HepG2 (cell line): Measurements from ENCODE around the gene FAT2. TPM values are rescaled to one million over a fixed set of nuclear protein-coding genes. Genes with fewer than 3 reads are reported as not detected.

Experiments used
- ATAC-seq: fragments of 200-7000 bp; cut with Tn5 transposase; 3 replicates; pipeline ENCODE4 v1.9.1; 2020; ENCODE audit warnings: mild to moderate bottlenecking, moderate library complexity
- BruUV-seq: library from RNA; stranded (reverse); fragments of 400-500 nt; replicated peaks from 2 replicates; lab custom pipeline; 2021; lab: Mats Ljungman, UMichigan
- CTCF ChIA-PET: fragments of 300-600 bp; formaldehyde crosslinking; extraction: SDS; loops from one replicate; lab custom pipeline; 2021; ENCODE audit warnings: low total read pairs, inconsistent platforms, low intra/inter-chr PET ratio; lab: Yijun Ruan, JAX
- POLR2A ChIA-PET: fragments of 350-600 bp; sonication (Branson Sonifier 250); formaldehyde crosslinking; loops from one replicate; lab custom pipeline; 2020; ENCODE audit warnings: antibody characterized with exemption, inconsistent platforms; lab: Yijun Ruan, JAX
- DNase-seq: peaks from one replicate; pipeline ENCODE4 v3.0.0-alpha.2; 2015; ENCODE audit warnings: low spot score
- FAIRE-seq: peaks from 3 replicates; lab custom pipeline; 2011; peaks lifted over from hg19 to GRCh38; lab: Jason Lieb, UNC
- H2AFZ ChIP-seq: one replicate; pipeline ENCODE4 v1.6.1; 2011; ENCODE audit warnings: low read length, inconsistent platforms
- H3K27ac ChIP-seq: fragments of 300-600 bp; 3 replicates; pipeline ENCODE4 v1.8.0; 2011; ENCODE audit warnings: mixed run types, mild to moderate bottlenecking, mixed read lengths, low read length, inconsistent platforms; ENCODE audit not compliant: insufficient read depth; ENCODE audit errors: extremely low read length
- H3K27me3 ChIP-seq, 2 experiments: fragments of 200-600 bp in 1 of 2; 2 replicates in 1 of 2; 3 replicates in 1 of 2; pipeline versions ENCODE4 v1.6.0 to v1.8.0; 2011; ENCODE audit warnings: low read length in 2 of 2, mild to moderate bottlenecking in 2 of 2, moderate library complexity in 2 of 2, inconsistent platforms in 1 of 2; ENCODE audit not compliant: insufficient read depth in 2 of 2, control insufficient read depth in 1 of 2
- H3K36me3 ChIP-seq, 2 experiments: fragments of 200-600 bp in 1 of 2; replicated peaks in 1 of 2; 2 replicates in 1 of 2; 3 replicates in 1 of 2; pipeline versions ENCODE4 v1.5.1 to v1.8.0; 2011; ENCODE audit warnings: low read length in 2 of 2, inconsistent platforms in 1 of 2; ENCODE audit not compliant: insufficient read depth in 2 of 2, control insufficient read depth in 1 of 2
- H3K4me1 ChIP-seq: 2 replicates; pipeline ENCODE4 v1.5.1; 2012; ENCODE audit warnings: low read length, inconsistent platforms; ENCODE audit not compliant: insufficient read depth
- H3K4me2 ChIP-seq: 2 replicates; pipeline ENCODE4 v1.6.0; 2011; ENCODE audit warnings: low read depth, low read length, inconsistent platforms
- H3K4me3 ChIP-seq, 3 experiments: fragments of 200-600 bp in 1 of 3; sonication (generic), shearing (Covaris generic) in 1 of 3; replicated peaks in 1 of 3; 2 replicates each; pipeline ENCODE4 v1.5.1; 2011 to 2016; ENCODE audit warnings: low read length in 3 of 3, inconsistent platforms in 2 of 3, low read depth in 2 of 3, mild to moderate bottlenecking in 2 of 3, control low read depth in 1 of 3, mixed read lengths in 1 of 3; ENCODE audit not compliant: insufficient read depth in 1 of 3
- H3K79me2 ChIP-seq: one replicate; pipeline ENCODE4 v1.6.1; 2011; ENCODE audit warnings: low read length, inconsistent platforms; ENCODE audit not compliant: insufficient read depth
- H3K9ac ChIP-seq: 2 replicates; pipeline ENCODE4 v1.6.0; 2011; ENCODE audit warnings: mild to moderate bottlenecking, low read depth, low read length, inconsistent platforms; ENCODE audit not compliant: insufficient read depth
- H3K9me3 ChIP-seq: 2 replicates; pipeline ENCODE4 v1.5.1; 2012; ENCODE audit warnings: mild to moderate bottlenecking, low read length
- H4K20me1 ChIP-seq: 2 replicates; pipeline ENCODE4 v1.6.0; 2011; ENCODE audit warnings: inconsistent platforms, mild to moderate bottlenecking, low read length, moderate library complexity; ENCODE audit not compliant: insufficient read depth
- ISL2 ChIP-seq: sonication (generic); formaldehyde crosslinking; IDR thresholded peaks from 2 replicates; pipeline ENCODE4 v1.5.0; 2020; ENCODE audit warnings: missing genetic modification reagents
- MAFF ChIP-seq: IDR thresholded peaks from 2 replicates; pipeline ENCODE4 v1.6.1; 2011; ENCODE audit warnings: low read depth, low read length, improper control_type of control experiment
- MAFK ChIP-seq, 2 experiments: IDR thresholded peaks in 1 of 2; conservative IDR thresholded peaks in 1 of 2; 2 replicates each; pipeline ENCODE4 v1.6.1; 2011; ENCODE audit warnings: improper control_type of control experiment in 2 of 2, low read length in 2 of 2
- ZNF121 ChIP-seq: sonication (generic); formaldehyde crosslinking; IDR thresholded peaks from 2 replicates; pipeline ENCODE4 v1.5.0; 2020; ENCODE audit warnings: mild to moderate bottlenecking, missing genetic modification reagents
- ZNF567 ChIP-seq: sonication (generic); formaldehyde crosslinking; IDR thresholded peaks from 2 replicates; pipeline ENCODE4 v1.8.1; 2023; ENCODE audit warnings: mild to moderate bottlenecking, missing genetic modification reagents, borderline replicate concordance
- ZNF83 ChIP-seq: sonication (generic); formaldehyde crosslinking; IDR thresholded peaks from 2 replicates; pipeline ENCODE4 v1.4.0; 2020; ENCODE audit warnings: missing genetic modification reagents, mild to moderate bottlenecking, borderline replicate concordance
- WGBS: methylation state at CpG from one replicate; pipeline ENCODE4 v1.1.6; 2017; ENCODE audit warnings: low lambda C conversion rate; 5-methylcytosine and 5-hydroxymethylcytosine counted together
- in situ Hi-C: cut with HindIII; loops from 2 replicates; pipeline ENCODE4 v1.10.0; 2017; ENCODE audit warnings: low pct_unique_long_range_greater_than_20kb; ENCODE audit not compliant: extremely low pct_ligation_motif_present
- intact Hi-C: fragments of 100-400 bp; cut with micrococcal nuclease; formaldehyde crosslinking; loops from one replicate; pipeline ENCODE4 v1.10.0; 2022; ENCODE audit not compliant: unreplicated experiment
- polyA plus RNA-seq, 8 experiments: library from polyadenylated mRNA; depleted of rRNA in 3 of 8; stranded (reverse) in 7 of 8; unstranded in 1 of 8; fragments of >200 nt; fragmentation: Illumina TruSeq in 4 of 8; extraction: Trizol in 4 of 8; gene quantifications; 2 replicates each; pipeline versions ENCODE4 v1.2.1 to v1.2.3, GENCODE V29; 2011 to 2016; ENCODE audit warnings: low read depth in 4 of 8, missing spikeins in 1 of 8, mixed read lengths in 1 of 8; ENCODE audit not compliant: insufficient read depth in 1 of 8
- total RNA-seq, 5 experiments: library from RNA; depleted of rRNA; stranded (reverse); fragments of >200 nt; fragmentation: Illumina TruSeq; extraction: Trizol; gene quantifications; 2 replicates each; pipeline ENCODE4 v1.2.3, GENCODE V29; 2016; ENCODE audit warnings: low read depth in 1 of 5
- TF ChIP-seq, protein P1 (sequence below): sonication (generic); formaldehyde crosslinking; IDR thresholded peaks from 2 replicates; pipeline ENCODE4 v1.4.0; 2020; ENCODE audit warnings: missing genetic modification reagents

Gene FAT2
- total and polyA plus RNA-seq, 2 of the 13 experiments (the other 11 are each of a cell fraction or from before 2014, with no cell fraction given): not detected

- Histone ChIP-seq H4K20me1 (no peaks in the 10 kb centered on the region), H3K4me3 (no peak overlapping the region), H3K27ac (no peak overlapping the region), H3K9ac (no peak overlapping the region), H3K79me2 (no peaks in the 10 kb centered on the region), H3K4me2 (no peak overlapping the region), H3K9me3 (no peaks in the 10 kb centered on the region), H3K4me1 (no peaks in the 10 kb centered on the region), H2AFZ (no peak overlapping the region), H3K36me3 (no peaks in the 10 kb centered on the region), H3K27me3 (peaks cover 1 to 14% of the 10 kb centered on the region in 2 experiments; a peak in 4 of 5 replicates)
- 75% methylated on average over 3 of the region's 3 CpGs for WGBS
- CTCF ChIA-PET: no interaction called here
- intact Hi-C loops: no loop called here
- BruUV-seq: no TSS peak
- no peak for ATAC-seq
- no peak for DNase-seq
- in situ Hi-C loops: no loop called here
- POLR2A ChIA-PET: no interaction called here
- TF ChIP-seq ZNF567 (no peak), ZNF121 (CRISPR knock-in tag) (peak; percentile 66; the same call in 1 of the 2 replicates)
- TF ChIP-seq, all 625 proteins: peak for 1
- FAIRE-seq: no peak
These were observed 16.2 kb upstream of the FAT2 start for GRCh38 chr5:151607304-151607703.

DNA sequence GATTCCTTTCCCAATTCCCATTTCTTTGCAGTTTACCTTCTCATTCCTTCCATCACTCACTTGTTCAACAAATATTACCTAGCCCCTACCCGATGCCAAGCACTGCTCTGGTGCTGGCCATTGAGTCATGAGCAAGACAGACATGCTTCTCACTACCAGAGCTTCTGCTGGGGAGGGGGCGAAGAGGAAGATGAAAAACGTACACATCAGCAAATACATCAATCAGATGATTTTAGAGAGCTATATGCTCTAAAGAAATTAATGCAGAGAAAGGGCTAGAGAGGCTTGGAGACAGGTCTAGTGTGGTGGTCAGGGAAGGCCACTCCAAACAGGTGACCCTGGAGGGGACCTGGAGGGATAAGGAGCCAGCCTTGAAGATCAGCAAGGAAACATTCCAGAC is 14.4 kb upstream of the FAT2 start:
- no peaks in the 10 kb centered on the region for H3K36me3 ChIP-seq
- no peak overlapping the region for H3K27ac ChIP-seq
- H3K9ac ChIP-seq: no peak overlapping the region
- BruUV-seq: no TSS peak
- DNase-seq (no peak), ATAC-seq (no peak), FAIRE-seq (no peak)
- H3K9me3 ChIP-seq: no peaks in the 10 kb centered on the region
- H3K4me1 ChIP-seq: no peaks in the 10 kb centered on the region
- WGBS: 0% methylated on average over 3 of the region's 3 CpGs
- peak; percentile 51 for TF ChIP-seq MAFF
- TF ChIP-seq ISL2 (CRISPR knock-in tag): no peak
- TF ChIP-seq MAFK (conservative IDR thresholded peaks at IDR 0.05 in 1 of 2, IDR thresholded peaks at IDR 0.05 in 1 of 2; ENCODE audit: low read length in 2 of 2): peak; percentile 58 to 76
- TF ChIP-seq ZNF83: no peak
- TF ChIP-seq, protein P1, sequence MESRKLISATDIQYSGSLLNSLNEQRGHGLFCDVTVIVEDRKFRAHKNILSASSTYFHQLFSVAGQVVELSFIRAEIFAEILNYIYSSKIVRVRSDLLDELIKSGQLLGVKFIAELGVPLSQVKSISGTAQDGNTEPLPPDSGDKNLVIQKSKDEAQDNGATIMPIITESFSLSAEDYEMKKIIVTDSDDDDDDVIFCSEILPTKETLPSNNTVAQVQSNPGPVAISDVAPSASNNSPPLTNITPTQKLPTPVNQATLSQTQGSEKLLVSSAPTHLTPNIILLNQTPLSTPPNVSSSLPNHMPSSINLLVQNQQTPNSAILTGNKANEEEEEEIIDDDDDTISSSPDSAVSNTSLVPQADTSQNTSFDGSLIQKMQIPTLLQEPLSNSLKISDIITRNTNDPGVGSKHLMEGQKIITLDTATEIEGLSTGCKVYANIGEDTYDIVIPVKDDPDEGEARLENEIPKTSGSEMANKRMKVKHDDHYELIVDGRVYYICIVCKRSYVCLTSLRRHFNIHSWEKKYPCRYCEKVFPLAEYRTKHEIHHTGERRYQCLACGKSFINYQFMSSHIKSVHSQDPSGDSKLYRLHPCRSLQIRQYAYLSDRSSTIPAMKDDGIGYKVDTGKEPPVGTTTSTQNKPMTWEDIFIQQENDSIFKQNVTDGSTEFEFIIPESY (CRISPR knock-in tag): no peak
- TF ChIP-seq, all 625 proteins: peak for 2
- Histone ChIP-seq H3K79me2 (no peaks in the 10 kb centered on the region), H4K20me1 (no peaks in the 10 kb centered on the region), H3K27me3 (peaks cover 1 to 5% of the 10 kb centered on the region in 2 experiments; a peak in 2 of 5 replicates), H2AFZ (no peak overlapping the region), H3K4me2 (no peak overlapping the region), H3K4me3 (no peak overlapping the region)
- ChIA-PET POLR2A (no interaction called here), CTCF (no interaction called here)
- intact Hi-C loops: no loop called here
- in situ Hi-C loops: no loop called here
